Measurements from ENCODE around the gene TMEM43.

GRCh38 chr3:14082108-14082657 lies 42.7 kb upstream of the TMEM43 start:
- no peak for TF ChIP-seq CTCF (IDR thresholded peaks at IDR 0.05; ENCODE audit: low read depth, low read length)
- no peak for TF ChIP-seq EZH2phosphoT487 (IDR thresholded peaks at IDR 0.05; ENCODE audit: low read depth)
